Activated CD4-positive, alpha-beta T cell treated with anti-CD3 and anti-CD28 coated beads, Interleukin-2, amount 10 ng/mL, durations not matched to agents 24 days and 14 days (primary cell): Measurements from ENCODE around the gene DGKG. TPM values are rescaled to one million over a fixed set of nuclear protein-coding genes. Genes with fewer than 3 reads are reported as not detected.

Experiments used
- DNase-seq: peaks from one replicate; pipeline ENCODE4 v3.0.0; 2022
- H3K27ac Mint-ChIP-seq: one replicate; pipeline ENCODE4 v1.8.0; 2022; ENCODE audit warnings: mild to moderate bottlenecking, mixed read lengths
- H3K27me3 Mint-ChIP-seq: one replicate; pipeline ENCODE4 v1.8.0; 2022; ENCODE audit warnings: mixed read lengths
- H3K36me3 Mint-ChIP-seq: one replicate; pipeline ENCODE4 v1.8.0; 2022; ENCODE audit warnings: low read depth, mild to moderate bottlenecking, mixed read lengths
- H3K4me1 Mint-ChIP-seq: one replicate; pipeline ENCODE4 v1.8.0; 2021; ENCODE audit warnings: mixed read lengths
- H3K4me3 Mint-ChIP-seq: one replicate; pipeline ENCODE4 v1.8.0; 2022; ENCODE audit warnings: mild to moderate bottlenecking, moderate library complexity, mixed read lengths
- H3K9me3 Mint-ChIP-seq: one replicate; pipeline ENCODE4 v1.8.0; 2021; ENCODE audit warnings: mixed read lengths
- intact Hi-C: fragments of 100-400 bp; cut with micrococcal nuclease; formaldehyde crosslinking; loops from one replicate; pipeline ENCODE4 v1.15.1; 2023
- total RNA-seq: library from RNA; stranded (reverse); gene quantifications from 2 replicates; pipeline ENCODE4 v1.2.3, GENCODE V29; 2022

DGKG gene
- total RNA-seq, 1 donor from 2014 or later = 0.28 TPM

GRCh38 chr3:186319945-186320344, 42.1 kb downstream of the DGKG start:
- H3K4me3 Mint-ChIP-seq = no peak overlapping the region
- H3K27ac Mint-ChIP-seq = no peak overlapping the region
- H3K27me3 Mint-ChIP-seq = peaks cover 2% of the 10 kb centered on the region
- no peaks in the 10 kb centered on the region for H3K4me1 Mint-ChIP-seq
- H3K36me3 Mint-ChIP-seq = no peaks in the 10 kb centered on the region
- no peak for DNase-seq
- intact Hi-C loops = no loop called here
- H3K9me3 Mint-ChIP-seq = no peaks in the 10 kb centered on the region

DNA sequence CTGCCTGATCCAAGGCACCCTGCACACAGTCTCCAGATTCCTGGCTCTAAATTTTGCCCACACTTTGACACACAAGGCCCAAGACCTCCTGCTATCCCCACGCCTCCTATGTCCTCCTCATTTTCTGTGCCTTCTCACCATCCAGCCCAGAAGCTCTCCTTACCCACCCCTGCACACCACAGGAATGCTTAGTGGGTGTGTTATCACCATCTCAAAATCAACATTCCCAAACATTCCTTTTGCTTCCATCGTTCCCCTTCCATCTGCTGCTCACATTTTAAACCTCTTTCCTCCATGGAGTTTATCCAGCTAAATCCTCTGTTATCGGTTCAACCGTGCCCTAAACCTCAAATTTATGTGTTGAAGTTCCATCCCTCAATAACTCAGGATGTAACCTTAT, 43.9 kb downstream of the DGKG start:
- intact Hi-C loops = no loop called here
- Mint-ChIP-seq H3K4me3 (no peak overlapping the region), H3K9me3 (no peaks in the 10 kb centered on the region), H3K4me1 (no peaks in the 10 kb centered on the region), H3K27me3 (no peaks in the 10 kb centered on the region), H3K36me3 (no peaks in the 10 kb centered on the region), H3K27ac (no peak overlapping the region)
- DNase-seq = no peak

- H3K9me3 Mint-ChIP-seq = no peaks in the 10 kb centered on the region
- intact Hi-C loops = no loop called here
- no peaks in the 10 kb centered on the region for H3K27me3 Mint-ChIP-seq
- H3K27ac Mint-ChIP-seq = no peak overlapping the region
- H3K36me3 Mint-ChIP-seq = no peaks in the 10 kb centered on the region
- DNase-seq = no peak
- no peak overlapping the region for H3K4me3 Mint-ChIP-seq
- H3K4me1 Mint-ChIP-seq = no peaks in the 10 kb centered on the region
Observed at GRCh38 chr3:186317478-186317877, 44.6 kb downstream of the DGKG start.

DNA sequence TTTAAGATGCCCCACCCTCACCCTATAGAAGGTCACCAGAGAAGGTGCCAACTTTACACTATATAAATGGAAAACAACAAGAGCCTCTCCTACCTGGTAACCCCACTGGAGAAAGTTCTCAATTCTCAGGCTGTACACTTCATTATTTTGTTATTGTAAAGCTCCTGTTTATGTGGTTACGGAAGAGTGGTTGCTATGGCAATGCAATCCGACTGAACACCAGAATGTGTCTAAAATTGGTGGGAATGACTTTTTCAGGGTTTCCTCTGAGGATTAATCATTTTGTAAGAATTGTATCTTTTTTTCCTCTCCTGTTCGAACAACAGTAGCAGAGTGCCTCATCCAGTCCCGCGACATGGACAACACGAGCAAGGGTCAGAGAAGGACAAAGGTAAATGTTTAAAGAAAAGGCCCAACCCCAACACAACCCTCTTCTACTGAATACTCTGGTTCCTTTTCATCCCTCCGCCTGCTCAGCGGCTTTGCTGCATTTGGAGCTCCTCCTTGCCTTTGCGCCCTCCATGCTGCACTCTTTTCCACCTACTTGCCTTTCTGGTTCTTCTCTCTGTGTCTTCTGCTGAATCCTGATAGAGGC, 45.3 kb downstream of the DGKG start:
- no peak overlapping the region for H3K4me3 Mint-ChIP-seq
- H3K27me3 Mint-ChIP-seq = no peaks in the 10 kb centered on the region
- H3K4me1 Mint-ChIP-seq = no peaks in the 10 kb centered on the region
- intact Hi-C loops = no loop called here
- no peaks in the 10 kb centered on the region for H3K36me3 Mint-ChIP-seq
- no peaks in the 10 kb centered on the region for H3K9me3 Mint-ChIP-seq
- no peak overlapping the region for H3K27ac Mint-ChIP-seq
- no peak for DNase-seq

GRCh38 chr3:186315581-186316354, 46.3 kb downstream of the DGKG start:
- no peaks in the 10 kb centered on the region for H3K9me3 Mint-ChIP-seq
- no peak overlapping the region for H3K27ac Mint-ChIP-seq
- no peaks in the 10 kb centered on the region for H3K27me3 Mint-ChIP-seq
- intact Hi-C loops = no loop called here
- H3K4me3 Mint-ChIP-seq = no peak overlapping the region
- no peaks in the 10 kb centered on the region for H3K4me1 Mint-ChIP-seq
- no peak for DNase-seq
- H3K36me3 Mint-ChIP-seq = no peaks in the 10 kb centered on the region

DNA sequence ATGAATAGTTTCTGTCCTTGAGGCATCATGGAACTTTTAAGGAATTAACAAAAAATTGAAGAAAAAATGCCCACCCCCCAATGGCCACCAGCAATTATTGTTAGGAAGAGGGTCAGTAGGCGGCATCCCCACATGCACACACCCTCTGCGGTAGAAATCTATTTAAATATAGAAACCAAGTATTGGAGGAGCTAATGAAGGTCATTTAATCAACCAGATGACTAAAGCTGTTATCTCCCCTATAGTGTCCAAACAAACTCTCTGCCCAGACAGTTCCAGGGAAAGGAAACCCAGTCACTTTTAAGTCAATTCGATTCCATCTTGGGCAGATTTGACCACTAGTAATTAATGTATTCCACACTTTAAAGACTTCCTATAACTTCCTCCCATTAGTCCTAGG, 47.1 kb downstream of the DGKG start:
- H3K27ac Mint-ChIP-seq = no peak overlapping the region
- DNase-seq = no peak
- H3K4me3 Mint-ChIP-seq = no peak overlapping the region
- H3K36me3 Mint-ChIP-seq = no peaks in the 10 kb centered on the region
- no peaks in the 10 kb centered on the region for H3K27me3 Mint-ChIP-seq
- H3K4me1 Mint-ChIP-seq = no peaks in the 10 kb centered on the region
- no peaks in the 10 kb centered on the region for H3K9me3 Mint-ChIP-seq
- intact Hi-C loops = no loop called here

DNA sequence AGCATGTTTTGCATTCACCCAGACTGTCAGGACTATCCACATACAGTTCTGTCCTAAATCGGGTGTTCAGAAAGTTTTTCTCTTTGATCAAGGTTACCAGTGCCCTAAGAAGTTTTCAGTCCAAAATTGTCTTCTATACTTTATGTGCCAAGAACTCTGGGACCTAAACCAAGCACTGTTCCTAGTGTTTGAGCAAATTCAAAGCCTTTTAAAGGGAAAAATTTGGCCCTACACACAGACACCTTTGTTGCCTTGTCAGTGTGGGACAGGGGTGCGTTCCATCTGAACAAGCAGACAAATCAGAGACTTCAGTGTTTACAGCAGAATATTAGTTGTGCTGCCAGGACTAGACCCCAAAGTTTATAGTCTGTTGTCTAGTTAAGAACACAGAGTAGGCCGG, 50.6 kb downstream of the DGKG start:
- no peaks in the 10 kb centered on the region for H3K27me3 Mint-ChIP-seq
- no peak overlapping the region for H3K27ac Mint-ChIP-seq
- H3K36me3 Mint-ChIP-seq = no peaks in the 10 kb centered on the region
- H3K4me1 Mint-ChIP-seq = no peaks in the 10 kb centered on the region
- DNase-seq = no peak
- H3K9me3 Mint-ChIP-seq = no peaks in the 10 kb centered on the region
- intact Hi-C loops = no loop called here
- no peak overlapping the region for H3K4me3 Mint-ChIP-seq

DNA sequence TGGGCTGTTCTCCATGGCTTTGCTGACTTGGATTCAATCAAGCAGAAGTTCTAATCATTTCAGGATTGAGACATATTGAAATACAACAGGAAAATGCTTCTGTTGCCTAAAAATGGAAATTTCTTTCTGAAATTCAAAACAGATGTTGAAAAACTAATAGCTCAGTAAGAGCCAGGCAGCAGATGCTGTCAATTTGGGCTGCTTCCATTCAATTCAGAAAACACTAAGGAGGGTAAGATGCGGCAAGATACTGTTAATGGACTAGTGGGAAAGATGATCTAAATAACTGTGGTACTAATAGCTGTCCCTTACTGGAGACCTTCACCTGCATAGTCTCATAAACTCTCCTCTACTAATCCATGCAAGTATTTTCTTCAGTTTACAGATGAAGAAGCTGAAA, 53.5 kb downstream of the DGKG start:
- intact Hi-C loops = no loop called here
- no peaks in the 10 kb centered on the region for H3K27me3 Mint-ChIP-seq
- H3K4me1 Mint-ChIP-seq = no peaks in the 10 kb centered on the region
- no peak overlapping the region for H3K27ac Mint-ChIP-seq
- H3K36me3 Mint-ChIP-seq = no peaks in the 10 kb centered on the region
- H3K4me3 Mint-ChIP-seq = no peak overlapping the region
- DNase-seq = no peak
- H3K9me3 Mint-ChIP-seq = no peaks in the 10 kb centered on the region

DNA sequence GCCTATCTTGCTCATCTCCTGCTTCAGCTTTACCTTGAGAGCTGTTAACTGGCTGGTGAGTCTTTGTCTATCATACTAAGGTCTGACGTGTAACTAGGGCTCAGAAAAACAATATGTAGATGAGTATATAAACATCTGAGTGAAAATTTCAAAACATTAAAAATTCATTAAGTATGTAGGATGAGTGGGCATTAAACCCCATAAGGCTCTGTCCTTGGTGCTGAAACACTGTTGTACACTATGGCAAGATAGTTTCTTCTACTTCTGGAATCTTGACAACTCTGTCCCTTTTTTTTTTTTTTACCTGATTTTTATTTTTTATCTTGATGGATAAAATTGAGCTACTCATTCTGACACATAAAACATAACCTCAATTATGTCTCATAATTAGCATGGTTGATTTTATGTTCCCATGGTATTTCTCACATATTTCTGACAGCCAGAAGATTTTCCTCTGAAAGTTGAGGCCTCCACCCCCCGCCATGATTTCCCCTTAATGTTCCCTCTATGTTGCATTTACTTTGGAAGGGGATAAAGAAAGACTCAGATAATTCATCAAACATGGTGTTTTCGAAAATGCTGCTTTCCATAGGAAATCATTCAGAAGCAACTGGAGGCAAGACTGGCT, 54.3 kb downstream of the DGKG start:
- DNase-seq = peak; percentile 71
- intact Hi-C loops = no loop called here
- Mint-ChIP-seq H3K27me3 (no peaks in the 10 kb centered on the region), H3K9me3 (no peaks in the 10 kb centered on the region), H3K4me1 (no peaks in the 10 kb centered on the region), H3K36me3 (no peaks in the 10 kb centered on the region), H3K27ac (no peak overlapping the region), H3K4me3 (no peak overlapping the region)

DNA sequence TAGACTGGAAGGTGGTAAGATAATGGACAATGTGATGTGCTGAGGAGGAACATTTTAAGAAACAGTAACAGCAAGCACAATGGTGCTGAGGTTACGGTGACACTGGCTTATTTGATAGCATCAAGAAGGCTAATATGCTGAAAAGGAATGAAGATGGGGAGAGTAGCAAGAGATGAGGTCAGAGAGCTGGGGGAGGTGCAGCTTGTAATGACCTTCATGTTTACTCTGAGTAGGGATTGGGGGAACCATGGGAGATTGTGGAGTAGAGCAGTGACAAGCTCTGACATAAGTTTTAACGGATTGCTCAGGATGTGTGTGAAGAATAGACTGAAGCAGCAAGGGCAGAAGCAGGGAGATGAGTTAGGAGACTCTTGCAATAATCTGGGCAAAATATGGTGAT, 56.7 kb downstream of the DGKG start:
- no peak for DNase-seq
- intact Hi-C loops = no loop called here
- H3K27ac Mint-ChIP-seq = no peak overlapping the region
- no peaks in the 10 kb centered on the region for H3K27me3 Mint-ChIP-seq
- no peaks in the 10 kb centered on the region for H3K36me3 Mint-ChIP-seq
- H3K4me1 Mint-ChIP-seq = no peaks in the 10 kb centered on the region
- H3K9me3 Mint-ChIP-seq = no peaks in the 10 kb centered on the region
- no peak overlapping the region for H3K4me3 Mint-ChIP-seq

- H3K27me3 Mint-ChIP-seq = peaks cover 3% of the 10 kb centered on the region
- no peak overlapping the region for H3K4me3 Mint-ChIP-seq
- H3K27ac Mint-ChIP-seq = no peak overlapping the region
- no peaks in the 10 kb centered on the region for H3K4me1 Mint-ChIP-seq
- H3K36me3 Mint-ChIP-seq = no peaks in the 10 kb centered on the region
- no peak for DNase-seq
- intact Hi-C loops = no loop called here
- H3K9me3 Mint-ChIP-seq = no peaks in the 10 kb centered on the region
Observed at GRCh38 chr3:186303965-186304364, 58.1 kb downstream of the DGKG start.

DNA sequence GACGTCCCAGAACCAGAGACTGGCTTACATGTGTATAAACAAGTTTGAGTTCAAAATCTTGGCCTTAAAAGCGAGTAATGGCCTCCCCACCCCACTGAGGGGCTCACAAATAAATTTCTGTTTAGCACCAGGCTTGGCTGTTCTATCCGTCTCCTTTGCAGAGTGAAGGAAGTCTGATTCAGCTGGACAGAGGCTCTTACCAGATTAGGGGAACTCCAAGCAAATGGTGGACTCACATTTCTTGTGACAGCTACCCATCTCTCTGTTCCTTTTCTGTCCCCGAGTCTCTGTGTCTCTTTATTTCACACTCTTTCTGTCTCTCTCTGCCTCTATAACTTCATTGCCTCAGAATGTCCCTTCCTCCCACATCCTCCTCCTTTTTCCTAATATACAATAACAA, 62.7 kb downstream of the DGKG start:
- no peak for DNase-seq
- no peaks in the 10 kb centered on the region for H3K4me1 Mint-ChIP-seq
- H3K9me3 Mint-ChIP-seq = no peaks in the 10 kb centered on the region
- no peaks in the 10 kb centered on the region for H3K36me3 Mint-ChIP-seq
- no peak overlapping the region for H3K4me3 Mint-ChIP-seq
- intact Hi-C loops = no loop called here
- peaks cover 5% of the 10 kb centered on the region for H3K27me3 Mint-ChIP-seq
- H3K27ac Mint-ChIP-seq = no peak overlapping the region

- Mint-ChIP-seq H3K27me3 (peaks cover 5% of the 10 kb centered on the region), H3K9me3 (no peaks in the 10 kb centered on the region), H3K4me3 (no peak overlapping the region), H3K4me1 (no peaks in the 10 kb centered on the region), H3K36me3 (no peaks in the 10 kb centered on the region), H3K27ac (no peak overlapping the region)
- intact Hi-C loops = no loop called here
- no peak for DNase-seq
Observed at GRCh38 chr3:186298876-186299275, 63.2 kb downstream of the DGKG start.

DNA sequence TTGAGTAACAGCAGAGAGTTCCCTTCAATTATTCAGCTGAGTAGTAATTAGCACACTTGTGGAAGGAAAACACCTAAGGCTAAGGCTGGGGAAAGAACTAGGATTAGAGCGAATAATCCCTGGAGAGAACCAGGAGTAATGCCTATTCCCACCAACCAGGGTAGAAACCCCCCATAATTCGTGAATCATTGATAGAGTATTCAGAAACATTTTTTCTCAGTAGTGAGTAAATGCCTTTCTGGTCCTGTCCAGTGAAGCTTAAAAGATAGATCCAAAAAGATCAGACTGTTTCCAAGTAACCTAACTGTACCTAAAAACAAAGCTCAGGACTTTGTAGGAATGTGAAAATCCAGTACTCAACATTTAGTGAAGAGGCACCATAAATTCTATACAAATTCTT, 71.2 kb downstream of the DGKG start:
- intact Hi-C loops = no loop called here
- Mint-ChIP-seq H3K36me3 (no peaks in the 10 kb centered on the region), H3K27ac (no peak overlapping the region), H3K4me3 (no peak overlapping the region), H3K4me1 (no peaks in the 10 kb centered on the region), H3K9me3 (no peaks in the 10 kb centered on the region), H3K27me3 (peaks cover 12% of the 10 kb centered on the region)
- no peak for DNase-seq
